T-cell (primary cell): Measurements from ENCODE around the gene DPM1. TPM values are rescaled to one million over a fixed set of nuclear protein-coding genes. Genes with fewer than 3 reads are reported as not detected.
A peak's percentile ranks its signal among the peaks of the same experiment; 100 is the strongest.

Experiments used
- ATAC-seq, 4 experiments: fragments of 200-7000 bp in 3 of 4; fragments of 150-1000 bp in 1 of 4; cut with Tn5 transposase; replicated peaks in 1 of 4; 1 replicate in 3 of 4; 2 replicates in 1 of 4; pipeline ENCODE4 v1.10.0; 2021; ENCODE audit warnings: moderate library complexity in 3 of 4, mild to moderate bottlenecking in 2 of 4, moderate number of reproducible peaks in 1 of 4
- CTCF ChIA-PET, 2 donors: fragments of 300-600 bp; sonication (Branson Sonifier 250); formaldehyde crosslinking; loops; one replicate each; lab custom pipeline; 2022; ENCODE audit warnings: antibody characterized with exemption in 2 of 2; lab: Charles Lee
- POLR2A ChIA-PET, 2 donors: fragments of 300-600 bp; sonication (Branson Sonifier 250); formaldehyde crosslinking; loops; one replicate each; lab custom pipeline; 2022; ENCODE audit warnings: antibody characterized with exemption in 2 of 2; lab: Charles Lee
- DNase-seq, 35 experiments: peaks; one replicate each; pipeline versions ENCODE4 v3.0.0 to v3.0.0-alpha.2; 2013 to 2023
- H3K27ac ChIP-seq: one replicate; pipeline ENCODE4 v1.5.1; 2013; ENCODE audit warnings: low read length
- H3K27me3 ChIP-seq, 2 experiments: replicated peaks in 1 of 2; 1 replicate in 1 of 2; 2 replicates in 1 of 2; pipeline versions ENCODE4 v1.6.1 to v1.7.0; 2013; ENCODE audit warnings: low read length in 1 of 2, mixed read lengths in 1 of 2; ENCODE audit not compliant: control insufficient read depth in 2 of 2, insufficient read depth in 2 of 2; ENCODE audit errors: extremely low read depth in 1 of 2
- H3K36me3 ChIP-seq, 2 donors: 1 replicate in 1 of 2; 2 replicates in 1 of 2; pipeline versions ENCODE4 v1.6.1 to v1.7.0; 2013; ENCODE audit warnings: low read length in 1 of 2; ENCODE audit not compliant: control insufficient read depth in 2 of 2, insufficient read depth in 1 of 2; ENCODE audit errors: extremely low read depth in 1 of 2
- H3K4me1 ChIP-seq, 2 experiments: 1 replicate in 1 of 2; 2 replicates in 1 of 2; pipeline versions ENCODE4 v1.6.1 to v1.7.0; 2013; ENCODE audit warnings: low read length in 2 of 2, mixed read lengths in 1 of 2; ENCODE audit not compliant: insufficient read depth in 2 of 2, control insufficient read depth in 1 of 2; ENCODE audit errors: extremely low read depth in 1 of 2
- H3K4me3 ChIP-seq, 2 donors: 1 replicate in 1 of 2; 2 replicates in 1 of 2; pipeline versions ENCODE4 v1.5.1 to v1.7.0; 2013; ENCODE audit warnings: mild to moderate bottlenecking in 2 of 2, low read length in 1 of 2, moderate library complexity in 1 of 2; ENCODE audit not compliant: control insufficient read depth in 1 of 2; ENCODE audit errors: extremely low read depth in 1 of 2
- H3K9me3 ChIP-seq: 2 replicates; pipeline ENCODE4 v1.7.0; 2013
- H3K27ac Mint-ChIP-seq, 2 donors: one replicate each; pipeline ENCODE4 v1.8.0; 2020 to 2021; ENCODE audit warnings: mild to moderate bottlenecking in 2 of 2, mixed read lengths in 2 of 2
- H3K27me3 Mint-ChIP-seq, 2 donors: one replicate each; pipeline ENCODE4 v1.8.0; 2021 to 2022; ENCODE audit warnings: mixed read lengths in 2 of 2
- H3K36me3 Mint-ChIP-seq: one replicate; pipeline ENCODE4 v1.8.0; 2021; ENCODE audit warnings: mixed read lengths
- H3K4me1 Mint-ChIP-seq, 3 donors: one replicate each; pipeline ENCODE4 v1.8.0; 2020 to 2022; ENCODE audit warnings: mixed read lengths in 3 of 3, mild to moderate bottlenecking in 1 of 3
- H3K4me3 Mint-ChIP-seq, 3 donors: one replicate each; pipeline ENCODE4 v1.8.0; 2020 to 2022; ENCODE audit warnings: mild to moderate bottlenecking in 3 of 3, mixed read lengths in 3 of 3, moderate library complexity in 3 of 3
- H3K9me3 Mint-ChIP-seq, 3 donors: one replicate each; pipeline ENCODE4 v1.8.0; 2020 to 2022; ENCODE audit warnings: mixed read lengths in 3 of 3
- WGBS: methylation state at CpG from one replicate; pipeline ENCODE4 v1.1.5; 2013; ENCODE audit warnings: missing lambda C conversion rate; ENCODE audit not compliant: insufficient coverage; 5-methylcytosine and 5-hydroxymethylcytosine counted together
- total RNA-seq, 35 experiments: library from RNA in 6 of 35; stranded (reverse) in 6 of 35; fragments of 120-200 nt in 1 of 35; gene quantifications; one replicate each; pipeline versions ENCODE4 v1.2.1 to v1.2.4 and lab custom pipeline; 2013 to 2026

Gene DPM1
- total RNA-seq, 5 donors from 2014 or later (not counting 1 experiment from before 2014, with no cell fraction given), result 23.1 to 37.6 (median 33.4) TPM

DNA sequence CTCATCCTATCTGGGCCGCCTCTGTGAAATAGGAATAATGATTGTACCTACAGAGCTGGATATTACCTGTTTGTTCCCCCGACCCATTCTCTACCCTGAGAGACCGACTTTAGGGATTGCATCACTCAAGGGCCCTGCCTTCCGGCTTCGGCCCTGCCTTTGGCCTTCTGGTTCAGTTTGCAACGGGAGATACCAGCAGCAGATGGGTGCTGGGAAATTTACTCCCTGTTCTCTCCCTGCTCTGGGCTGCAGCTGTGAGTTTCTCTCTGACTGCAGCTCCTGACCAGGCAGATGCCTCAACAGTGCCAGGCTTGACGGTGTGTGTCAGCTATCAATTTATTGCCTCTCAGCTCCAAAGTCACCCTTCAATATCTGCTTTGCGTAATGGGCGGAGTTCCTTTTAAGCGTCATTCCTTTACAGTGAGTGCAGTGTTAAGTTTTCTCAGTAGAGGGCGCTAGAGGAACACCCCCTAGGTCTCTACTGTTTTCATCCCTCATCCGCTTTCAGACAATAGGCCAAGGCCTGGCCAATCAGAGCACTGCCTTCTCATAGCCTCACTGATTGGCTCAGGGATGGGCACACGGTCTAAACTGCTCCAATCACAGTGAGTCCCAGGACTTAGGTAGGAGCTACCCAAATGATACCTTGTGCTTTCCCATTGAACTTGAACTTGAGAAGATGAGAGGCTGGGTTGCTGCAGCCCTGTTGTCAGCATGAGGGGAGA, 34.6 kb upstream of the DPM1 start:
- POLR2A ChIA-PET, result no interaction called here
- Histone ChIP-seq H3K36me3 (no peaks in the 10 kb centered on the region), H3K27ac (no peak overlapping the region), H3K4me3 (no peak overlapping the region), H3K27me3 (peaks cover 2 to 34% of the 10 kb centered on the region in 2 experiments), H3K4me1 (no peaks in the 10 kb centered on the region), H3K9me3 (no peaks in the 10 kb centered on the region)
- ATAC-seq, result peak; percentile 45 to 79 (median 57)
- no peaks in the 10 kb centered on the region for H3K36me3 Mint-ChIP-seq
- CTCF ChIA-PET, result interaction anchor here in 1 of 2 donors (1.2 kb wide), 1 partner anchor 316 kb away, joined by 4 read pairs; no protein-coding TSS in a partner anchor
- WGBS, result 52% methylated on average over 8 of the region's 13 CpGs
- no peaks in the 10 kb centered on the region for H3K4me1 Mint-ChIP-seq
- H3K4me3 Mint-ChIP-seq, result no peak overlapping the region
- DNase-seq, result peak in 20 of 35 experiments; percentile 3 to 59 (median 12)
- peaks cover 4 to 8% of the 10 kb centered on the region in 2 donors for H3K27me3 Mint-ChIP-seq
- H3K27ac Mint-ChIP-seq, result no peak overlapping the region
- peaks cover 0 to 3% (median 0%) of the 10 kb centered on the region in 3 donors for H3K9me3 Mint-ChIP-seq

DNA sequence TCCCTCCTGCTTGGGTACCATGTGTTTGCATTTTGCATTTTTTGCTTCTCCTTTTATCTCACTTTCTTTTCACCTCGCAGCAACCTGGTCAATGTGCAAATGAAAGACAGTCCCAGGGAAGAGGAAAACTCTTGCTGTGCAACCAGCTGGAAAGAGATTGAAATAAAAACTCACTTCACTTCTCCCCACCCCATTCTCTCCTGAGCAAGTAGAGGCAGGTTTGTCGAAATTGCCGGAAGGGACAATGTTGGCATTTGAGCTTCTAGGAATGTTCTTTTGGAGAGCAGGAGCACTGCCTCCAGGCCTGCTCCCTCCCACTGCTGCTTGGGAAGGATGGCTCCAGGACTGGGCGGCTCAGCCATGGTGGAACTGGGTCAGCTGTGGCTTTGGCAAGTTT, 34.0 kb upstream of the DPM1 start:
- Histone ChIP-seq H3K4me1 (no peaks in the 10 kb centered on the region), H3K9me3 (no peaks in the 10 kb centered on the region), H3K27ac (no peak overlapping the region), H3K27me3 (peaks cover 1 to 37% of the 10 kb centered on the region in 2 experiments), H3K36me3 (no peaks in the 10 kb centered on the region), H3K4me3 (no peak overlapping the region)
- H3K4me1 Mint-ChIP-seq, result peaks cover 0 to 2% (median 2%) of the 10 kb centered on the region in 3 donors
- ATAC-seq (no peak), DNase-seq (no peak)
- H3K9me3 Mint-ChIP-seq, result peaks cover 0 to 3% (median 0%) of the 10 kb centered on the region in 3 donors
- WGBS, result no CpG with 5 or more reads among the region's 4 CpGs
- CTCF ChIA-PET, result interaction anchor here in 1 of 2 donors (1.5 kb wide), 1 partner anchor 19 kb away, joined by 3 read pairs; no protein-coding TSS in a partner anchor
- H3K27ac Mint-ChIP-seq, result no peak overlapping the region
- no peak overlapping the region for H3K4me3 Mint-ChIP-seq
- peaks cover 8 to 13% of the 10 kb centered on the region in 2 donors for H3K27me3 Mint-ChIP-seq
- no peaks in the 10 kb centered on the region for H3K36me3 Mint-ChIP-seq
- POLR2A ChIA-PET, result no interaction called here

DNA sequence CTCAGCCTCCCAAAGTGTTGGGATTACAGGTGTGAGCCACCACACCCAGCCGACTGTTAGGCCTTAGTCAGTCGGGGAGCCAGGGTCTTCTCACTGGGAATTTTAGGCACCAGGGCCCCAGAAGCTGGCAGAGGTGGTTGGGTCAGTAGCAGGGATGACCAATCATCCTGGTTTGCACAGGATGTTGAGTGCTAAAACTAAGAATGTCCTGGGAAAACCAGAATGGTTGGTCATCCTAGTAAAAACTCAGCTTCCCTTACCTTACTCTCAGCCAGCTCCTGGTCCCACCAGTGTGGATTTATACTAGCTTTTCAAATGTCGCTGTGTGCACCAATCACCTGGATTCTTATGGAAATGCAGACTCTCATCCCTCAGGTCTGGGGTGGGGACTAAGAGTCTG, 32.7 kb upstream of the DPM1 start:
- Mint-ChIP-seq H3K9me3 (peaks cover 0 to 3% (median 0%) of the 10 kb centered on the region in 3 donors), H3K27me3 (peaks cover 13 to 24% of the 10 kb centered on the region in 2 donors), H3K27ac (no peak overlapping the region), H3K36me3 (no peaks in the 10 kb centered on the region), H3K4me1 (peaks cover 0 to 2% (median 2%) of the 10 kb centered on the region in 3 donors), H3K4me3 (no peak overlapping the region)
- whole genome bisulfite sequencing, result 55% methylated on average over 2 of the region's 3 CpGs
- ChIA-PET POLR2A (no interaction called here), CTCF (interaction anchor here (0.7 to 1.5 kb wide), 3 partner anchors 18 to 1337 kb away, joined by 3 to 8 read pairs (median 3); no protein-coding TSS in a partner anchor)
- H3K27ac ChIP-seq, result no peak overlapping the region
- no peaks in the 10 kb centered on the region for H3K9me3 ChIP-seq
- no peak overlapping the region for H3K4me3 ChIP-seq
- ATAC-seq, result no peak
- peaks cover 4 to 31% of the 10 kb centered on the region in 2 experiments for H3K27me3 ChIP-seq
- no peaks in the 10 kb centered on the region for H3K36me3 ChIP-seq
- DNase-seq, result no peak
- H3K4me1 ChIP-seq, result no peaks in the 10 kb centered on the region

DNA sequence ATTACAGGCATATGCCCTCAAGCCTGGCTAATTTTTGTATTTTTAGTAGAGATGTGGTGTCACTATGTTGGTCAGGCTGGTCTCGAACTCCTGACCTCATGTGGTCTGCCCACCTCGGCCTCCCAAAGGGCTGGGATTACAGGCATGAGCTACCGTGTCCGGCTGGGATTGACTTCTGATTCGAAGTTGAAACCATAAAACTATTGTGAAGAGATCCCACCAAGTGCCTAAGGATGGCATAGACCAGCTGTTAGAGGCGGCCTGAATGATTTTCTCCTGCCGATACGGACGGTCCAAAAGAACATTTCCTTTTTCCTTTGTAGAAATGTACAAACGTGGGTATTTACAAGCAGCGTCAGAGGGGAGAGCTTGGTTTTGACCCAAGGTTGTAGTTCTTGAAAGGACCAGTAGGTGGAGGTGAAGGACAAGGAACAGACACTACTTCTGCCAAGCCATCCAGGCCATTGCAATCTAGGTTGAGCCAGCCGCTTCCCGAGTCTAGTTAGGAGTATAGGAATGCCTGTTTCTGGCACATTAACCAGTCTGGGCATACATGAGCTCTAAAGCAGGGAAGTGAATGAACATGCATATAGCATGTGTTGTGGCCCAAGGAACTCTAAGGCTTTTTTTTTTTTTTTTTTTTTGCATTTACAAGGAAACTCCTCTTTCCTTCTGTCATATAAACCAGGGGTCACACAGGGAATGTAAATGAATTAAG, 29.3 kb upstream of the DPM1 start:
- H3K4me1 ChIP-seq, result no peaks in the 10 kb centered on the region
- no peak overlapping the region for H3K27ac ChIP-seq
- WGBS, result 21% methylated on average over 11 of the region's 13 CpGs
- Mint-ChIP-seq H3K27me3 (peaks cover 22 to 37% of the 10 kb centered on the region in 2 donors), H3K4me1 (peaks cover 0 to 2% (median 2%) of the 10 kb centered on the region in 3 donors), H3K27ac (no peak overlapping the region), H3K4me3 (no peak overlapping the region), H3K36me3 (no peaks in the 10 kb centered on the region), H3K9me3 (no peaks in the 10 kb centered on the region)
- ChIA-PET CTCF (interaction anchor here (0.6 to 6.0 kb wide), 28 partner anchors 9 to 1178 kb away, joined by 3 to 50 read pairs (median 5); partner anchors contain the start of gene BCAS4 (in 1 of the 2)), POLR2A (no interaction called here)
- H3K27me3 ChIP-seq, result peaks cover 4 to 34% of the 10 kb centered on the region in 2 experiments
- H3K36me3 ChIP-seq, result no peaks in the 10 kb centered on the region
- H3K9me3 ChIP-seq, result no peaks in the 10 kb centered on the region
- peak; percentile 83 to 95 (median 88) for ATAC-seq
- peak in 34 of 35 experiments; percentile 10 to 87 (median 42) for DNase-seq
- no peak overlapping the region for H3K4me3 ChIP-seq

DNA sequence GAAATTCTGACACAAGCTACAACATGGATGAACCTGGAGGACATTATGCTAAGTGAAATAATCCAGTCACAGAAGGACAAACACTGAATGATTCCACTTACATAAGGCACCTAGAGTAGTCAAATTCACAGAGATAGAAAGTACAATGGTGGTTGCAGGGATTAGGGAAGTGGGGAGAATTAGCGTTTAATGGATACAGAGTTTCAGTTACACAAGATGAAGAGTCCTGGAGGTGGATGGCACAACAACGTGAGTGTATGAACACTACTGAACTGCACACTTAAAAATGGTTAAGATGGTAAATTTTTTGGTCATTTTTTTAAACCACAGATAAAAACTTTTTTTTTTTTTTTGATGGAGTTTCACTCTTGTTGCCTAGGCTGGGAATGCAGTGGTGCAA, 25.0 kb upstream of the DPM1 start:
- H3K27me3 Mint-ChIP-seq, result peaks cover 50 to 60% of the 10 kb centered on the region in 2 donors
- H3K27ac ChIP-seq, result no peak overlapping the region

DNA sequence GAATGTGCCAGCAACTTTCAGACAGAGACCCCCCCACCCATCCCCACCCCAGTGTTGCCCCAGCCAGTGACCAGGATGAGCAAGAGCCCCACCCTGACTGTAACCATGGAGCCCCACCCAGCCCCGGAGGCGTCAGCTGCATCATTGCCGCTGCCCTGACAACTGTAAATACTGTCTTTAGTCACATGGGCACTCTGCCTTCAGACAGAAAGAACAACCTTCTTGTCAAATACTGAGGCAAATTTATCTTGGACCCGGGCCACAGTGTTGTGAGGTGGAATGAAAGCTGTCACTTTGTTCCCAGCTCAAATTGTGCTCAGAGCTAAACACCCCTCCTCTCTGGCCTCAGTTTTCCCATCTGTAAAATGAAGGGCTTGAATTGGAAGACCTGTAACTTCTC, 24.0 kb upstream of the DPM1 start:
- no peak overlapping the region for H3K4me3 ChIP-seq
- H3K36me3 ChIP-seq, result no peaks in the 10 kb centered on the region
- H3K27ac ChIP-seq, result no peak overlapping the region
- Mint-ChIP-seq H3K27ac (no peak overlapping the region), H3K27me3 (peaks cover 46 to 57% of the 10 kb centered on the region in 2 donors), H3K4me1 (peaks cover 4% of the 10 kb centered on the region in 3 donors), H3K9me3 (no peaks in the 10 kb centered on the region), H3K4me3 (no peak overlapping the region), H3K36me3 (no peaks in the 10 kb centered on the region)
- 20% methylated on average over 1 of the region's 4 CpGs for WGBS
- ATAC-seq (no peak), DNase-seq (no peak)
- ChIA-PET CTCF (interaction anchor here (0.9 to 1.8 kb wide), 2 partner anchors 9 to 642 kb away, joined by 5 to 6 read pairs; no protein-coding TSS in a partner anchor), POLR2A (interaction anchor here in 1 of 2 donors (1.0 kb wide), 1 partner anchor 39 kb away, joined by 3 read pairs; no protein-coding TSS in a partner anchor)
- H3K4me1 ChIP-seq, result peaks cover 0 to 4% of the 10 kb centered on the region in 2 experiments
- no peaks in the 10 kb centered on the region for H3K9me3 ChIP-seq
- H3K27me3 ChIP-seq, result peaks cover 4 to 39% of the 10 kb centered on the region in 2 experiments

More for the DNA sequence above, 25.0 kb upstream of the DPM1 start:
- H3K27me3 ChIP-seq, result peaks cover 4 to 42% of the 10 kb centered on the region in 2 experiments
- Mint-ChIP-seq H3K4me3 (no peak overlapping the region), H3K27ac (no peak overlapping the region), H3K9me3 (no peaks in the 10 kb centered on the region), H3K4me1 (peaks cover 4 to 6% (median 6%) of the 10 kb centered on the region in 3 donors), H3K36me3 (no peaks in the 10 kb centered on the region)
- DNase-seq (no peak), ATAC-seq (no peak)
- ChIA-PET CTCF (interaction anchor here (0.7 to 6.0 kb wide), 3 partner anchors 84 to 342 kb away, joined by 4 to 50 read pairs (median 6); no protein-coding TSS in a partner anchor), POLR2A (no interaction called here)
- no peaks in the 10 kb centered on the region for H3K36me3 ChIP-seq
- no peak overlapping the region for H3K4me3 ChIP-seq
- H3K9me3 ChIP-seq, result no peaks in the 10 kb centered on the region
- peaks cover 0 to 4% of the 10 kb centered on the region in 2 experiments for H3K4me1 ChIP-seq
- WGBS, result no CpG with 5 or more reads among the region's 2 CpGs
